Heart left ventricle (tissue), 16 donors: ENCODE data around the gene ACIN1. TPM values are rescaled to one million over a fixed set of nuclear protein-coding genes. Genes with fewer than 3 reads are reported as not detected.

ENCODE experiments used
- ATAC-seq, 4 donors: fragments of 200-7000 bp; cut with Tn5 transposase; one replicate each; pipeline ENCODE4 v1.9.1; 2020 to 2022; ENCODE audit warnings: moderate library complexity in 4 of 4, mild to moderate bottlenecking in 3 of 4, moderate number of reproducible peaks in 1 of 4
- DNase-seq, 5 donors: peaks; one replicate each; pipeline ENCODE4 v3.0.0-alpha.2; 2020
- H3K27ac ChIP-seq, 12 donors: fragments of 200-600 bp; sonication (generic) in 4 of 12; one replicate each; pipeline versions ENCODE4 v1.5.0 to v1.8.0; 2016 to 2022; ENCODE audit warnings: mild to moderate bottlenecking in 2 of 12
- H3K27me3 ChIP-seq, 9 donors: fragments of 200-600 bp; sonication (generic) in 2 of 9; one replicate each; pipeline versions ENCODE4 v1.5.1 to v1.8.0; 2016 to 2022; ENCODE audit warnings: mild to moderate bottlenecking in 3 of 9
- H3K36me3 ChIP-seq, 9 donors: fragments of 200-600 bp; sonication (generic) in 2 of 9; one replicate each; pipeline versions ENCODE4 v1.5.0 to v1.8.0; 2018 to 2022; ENCODE audit warnings: mild to moderate bottlenecking in 2 of 9
- H3K4me1 ChIP-seq, 12 donors: fragments of 200-600 bp; sonication (generic) in 4 of 12; one replicate each; pipeline versions ENCODE4 v1.5.0 to v1.8.0; 2016 to 2022; ENCODE audit warnings: mild to moderate bottlenecking in 3 of 12
- H3K4me3 ChIP-seq, 12 donors: fragments of 200-600 bp; sonication (generic) in 4 of 12; one replicate each; pipeline versions ENCODE4 v1.5.0 to v1.8.0; 2017 to 2022; ENCODE audit warnings: mild to moderate bottlenecking in 9 of 12, moderate library complexity in 4 of 12
- H3K9me3 ChIP-seq, 12 donors: fragments of 200-600 bp; sonication (generic) in 4 of 12; one replicate each; pipeline versions ENCODE4 v1.5.0 to v1.8.0; 2016 to 2022; ENCODE audit warnings: mild to moderate bottlenecking in 1 of 12
- CTCF ChIP-seq, 12 donors: fragments of 200-600 bp; sonication (generic) in 4 of 12; IDR thresholded peaks; one replicate each; pipeline versions ENCODE4 v1.5.0 to v1.8.0; 2018 to 2022; ENCODE audit warnings: antibody characterized with exemption in 12 of 12, mild to moderate bottlenecking in 5 of 12
- POLR2A ChIP-seq, 2 donors: fragments of 450-650 bp; IDR thresholded peaks; one replicate each; pipeline ENCODE4 v1.6.1; 2017; ENCODE audit warnings: antibody characterized with exemption in 2 of 2, mild to moderate bottlenecking in 2 of 2, moderate library complexity in 2 of 2
- WGBS, 4 donors: extraction: QIAGEN DNeasy Blood & Tissue Kit in 2 of 4; methylation state at CpG; one replicate each; pipeline versions ENCODE4 v1.1.5 to v1.1.7; 2013 to 2018; 5-methylcytosine and 5-hydroxymethylcytosine counted together
- intact Hi-C, 10 donors: fragments of 100-400 bp; cut with DNase I; formaldehyde crosslinking; loops; one replicate each; pipeline versions ENCODE4 v1.11.1 to v1.14.2; 2022
- polyA plus RNA-seq, 2 donors: library from polyadenylated mRNA; stranded (reverse); fragments of 200-250 nt; gene quantifications; one replicate each; pipeline ENCODE4 v1.2.3, GENCODE V29; 2013
- total RNA-seq, 9 donors: library from RNA; depleted of rRNA in 2 of 9; stranded (reverse); fragments of >200 nt in 2 of 9; fragmentation: NEBNext Ultra II Directional in 3 of 9; extraction: Animal tissue kit (Norgen Biotek cat#: 25700) in 3 of 9; gene quantifications; one replicate each; pipeline versions ENCODE4 v1.1.0 to v1.2.4, GENCODE V29; 2016 to 2023
- donor health status: ischemic (EF 13 %, LVEDD 7.1; RV severe dilation, severe dysfunction).
- donor health status: healthy with polysubstance abuse.
- donor health status: DM: no; HTN: yes; CAD: no.
- donor health status: DM: no; HTN: no; CAD: no.
- donor health status: ischemic (EF 25% LVEDD 6.9; RV normal size, moderate dysfunction).
- donor health status: ischemic (EF 25% LVEDD 5.7; RV mildly dilated, moderate dysfunction).
- donor health status: healthy.
- donor health status: DM: yes; HTN: yes; CAD: no.
- donor health status: ischemic (EF 35%, LVEDD 5.7; RV mildly dilated, moderate dysfunction).
- donor health status: nonischemic (EF 11% LVEDD 7.7; RV severe dilation, severe dysfunction).
- donor health status: DM: yes; HTN: yes; CAD: no.
- donor health status: PGD.
- donor health status: ischemic (EF 29% LVEDD 5.4; RV normal size, mild dysfunction).
- donor health status: nonischemic (EF 23%, LVEDD 6.1; RV moderate dilation, normal function).

ACIN1 gene
- total and polyA plus RNA-seq, 11 donors = 42.0 to 91.2 (median 65.6) TPM

GRCh38 chr14:23021434-23021833 lies 73.5 kb downstream of the ACIN1 start:
- no peak for ATAC-seq
- Histone ChIP-seq H3K4me1 (peaks cover 0 to 13% (median 0%) of the 10 kb centered on the region in 12 donors), H3K9me3 (no peaks in the 10 kb centered on the region), H3K27ac (no peak overlapping the region), H3K36me3 (peaks cover 0 to 24% (median 19%) of the 10 kb centered on the region in 9 donors), H3K4me3 (no peak overlapping the region), H3K27me3 (no peaks in the 10 kb centered on the region)
- TF ChIP-seq POLR2A (IDR thresholded peaks at IDR 0.05) = no peak
- 69 to 80% (median 74%) methylated on average over 9 of the region's 9 CpGs for WGBS, 4 donors
- intact Hi-C loops = no loop called here
- no peak for DNase-seq

GRCh38 chr14:23020143-23021128 lies 74.5 kb downstream of the ACIN1 start:
- peaks cover 0 to 9% (median 0%) of the 10 kb centered on the region in 12 donors for H3K4me1 ChIP-seq
- H3K27ac ChIP-seq = no peak overlapping the region
- H3K27me3 ChIP-seq = no peaks in the 10 kb centered on the region
- TF ChIP-seq CTCF (IDR thresholded peaks at IDR 0.05) = no peak
- no peak for TF ChIP-seq POLR2A (IDR thresholded peaks at IDR 0.05)
- peaks cover 0 to 14% (median 9%) of the 10 kb centered on the region in 9 donors for H3K36me3 ChIP-seq
- DNase-seq = no peak
- ATAC-seq = no peak
- H3K9me3 ChIP-seq = no peaks in the 10 kb centered on the region
- H3K4me3 ChIP-seq = no peak overlapping the region
- intact Hi-C loops = no loop called here
- 88 to 92% (median 91%) methylated on average over 6 to 7 of the region's 7 CpGs for WGBS, 4 donors

- Histone ChIP-seq H3K27ac (no peak overlapping the region), H3K27me3 (no peaks in the 10 kb centered on the region), H3K9me3 (no peaks in the 10 kb centered on the region), H3K4me3 (no peak overlapping the region), H3K36me3 (no peaks in the 10 kb centered on the region), H3K4me1 (peaks cover 0 to 5% (median 0%) of the 10 kb centered on the region in 12 donors)
- DNase-seq = no peak
- ATAC-seq = no peak
- intact Hi-C loops = no loop called here
- TF ChIP-seq CTCF (IDR thresholded peaks at IDR 0.05) (no peak), POLR2A (IDR thresholded peaks at IDR 0.05) (no peak)
Observed at GRCh38 chr14:23018107-23018506, 76.8 kb downstream of the ACIN1 start.

GRCh38 chr14:23017091-23017490 lies 77.8 kb downstream of the ACIN1 start:
- H3K4me3 ChIP-seq = no peak overlapping the region
- H3K27ac ChIP-seq = no peak overlapping the region
- no peaks in the 10 kb centered on the region for H3K36me3 ChIP-seq
- intact Hi-C loops = no loop called here
- no peaks in the 10 kb centered on the region for H3K4me1 ChIP-seq
- no peak for ATAC-seq
- WGBS, 4 donors = 84 to 89% (median 87%) methylated on average over 5 of the region's 5 CpGs
- no peaks in the 10 kb centered on the region for H3K9me3 ChIP-seq
- no peak for DNase-seq
- no peak for TF ChIP-seq CTCF (IDR thresholded peaks at IDR 0.05)
- no peaks in the 10 kb centered on the region for H3K27me3 ChIP-seq
